Suppressor macrophage treated with lipopolysaccharide for 1 hour (primary cell): ENCODE measurements around the gene NDUFAF8.

ENCODE experiments used
- DNase-seq, 3 donors: peaks; one replicate each; pipeline ENCODE4 v3.0.0-alpha.2; 2020 to 2022

Gene NDUFAF8

DNA sequence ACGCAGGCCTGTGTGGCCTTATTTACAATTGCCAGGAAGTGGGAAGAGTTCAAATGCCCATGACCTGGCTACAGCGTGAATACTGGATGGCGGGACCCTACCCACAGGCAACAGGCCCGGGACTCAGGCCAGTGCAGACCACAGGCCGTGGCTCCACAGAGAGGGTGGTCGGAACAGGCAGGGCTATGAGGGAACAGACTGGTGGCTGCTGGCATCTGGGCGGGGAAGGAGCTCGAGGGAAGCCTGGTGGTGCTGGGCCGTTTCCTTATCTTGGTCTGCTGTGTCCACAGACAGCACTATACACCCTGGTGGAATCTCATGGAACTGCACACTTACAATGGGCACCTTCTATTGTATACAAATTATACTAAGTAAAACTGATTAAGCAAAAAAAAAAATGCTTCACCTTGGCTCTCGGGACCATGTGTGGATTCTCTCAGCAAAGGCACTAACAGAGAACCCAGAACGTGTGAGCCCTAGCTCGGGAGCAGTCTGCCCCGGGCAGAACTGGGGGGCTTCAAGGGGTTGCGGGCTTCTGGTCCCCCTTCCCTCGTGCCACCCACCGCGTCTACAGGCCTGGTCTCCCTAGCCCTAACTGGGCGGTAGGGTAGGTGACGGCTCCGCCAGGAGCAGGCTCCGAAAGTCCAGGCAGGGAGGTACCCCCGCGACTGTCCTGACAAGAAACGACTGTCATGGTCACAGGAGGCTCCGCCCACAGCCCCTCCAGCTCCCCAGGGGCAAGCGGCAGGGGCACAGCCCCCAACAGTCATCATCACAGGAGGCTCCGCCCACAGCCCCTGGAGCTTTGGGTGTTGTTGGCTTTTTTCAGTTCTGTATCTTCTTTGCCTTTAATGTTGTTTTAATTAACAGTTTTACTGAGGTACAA is 38.2 kb upstream of the NDUFAF8 start:
- DNase-seq = peak; percentile 86 to 92 (median 89)

DNA sequence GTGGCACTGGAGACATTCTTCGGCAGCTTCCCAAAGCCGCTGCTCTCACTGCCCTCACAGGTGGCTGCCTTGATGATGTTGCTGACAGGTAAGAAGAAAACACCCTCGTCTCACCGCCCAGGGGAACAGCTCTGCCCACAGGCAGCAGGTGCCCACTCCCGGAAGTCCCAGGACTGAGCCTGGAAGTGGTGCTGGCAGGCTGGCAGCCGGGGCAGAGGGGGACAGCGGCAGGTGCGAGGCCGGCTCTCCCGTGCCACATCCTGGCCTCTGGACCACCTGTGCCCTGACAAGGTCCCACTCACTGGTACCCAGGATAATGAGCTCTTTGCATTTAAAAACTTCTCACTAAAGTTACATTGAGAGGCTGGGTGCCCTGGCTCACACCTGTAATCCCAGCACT is 36.8 kb upstream of the NDUFAF8 start:
- no peak for DNase-seq

DNA sequence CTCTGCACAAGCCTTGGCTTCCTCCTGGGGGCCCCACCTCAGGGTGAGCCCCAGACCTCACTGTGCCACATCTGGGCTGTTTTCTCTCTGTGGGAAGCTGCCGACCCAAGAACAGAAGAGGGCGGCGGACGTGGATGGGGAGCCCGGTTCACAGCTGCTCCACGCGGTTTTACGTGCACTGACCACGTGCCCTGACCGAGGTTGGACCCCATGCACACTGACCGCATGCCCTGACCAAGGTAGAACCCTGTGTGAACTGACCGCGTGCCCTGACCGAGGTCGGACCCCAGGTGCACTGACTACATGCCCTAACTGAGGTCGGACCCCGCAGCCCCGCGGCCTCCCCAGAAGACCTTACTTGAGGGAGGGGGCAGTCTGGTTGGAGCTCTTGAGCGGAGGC is 36.0 kb upstream of the NDUFAF8 start:
- no peak for DNase-seq

DNA sequence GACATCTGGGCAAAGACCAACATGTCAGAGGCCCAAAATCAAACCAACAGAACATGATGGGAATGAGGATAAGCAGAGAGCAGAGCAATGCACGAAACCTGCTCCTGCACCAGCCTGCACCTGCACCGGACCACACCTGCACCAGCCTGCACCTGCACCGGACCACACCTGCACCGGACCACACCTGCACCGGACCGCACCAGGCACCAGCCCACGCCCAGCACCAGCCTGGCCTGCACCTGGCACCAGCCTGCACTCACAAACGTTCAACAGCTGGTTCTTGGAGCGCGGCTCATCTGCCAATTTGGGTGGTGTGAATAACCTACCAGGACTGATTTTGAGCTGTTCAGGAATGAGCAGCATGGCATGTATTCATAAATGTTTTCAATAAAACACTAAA is 34.5 kb upstream of the NDUFAF8 start:
- DNase-seq = no peak

DNA sequence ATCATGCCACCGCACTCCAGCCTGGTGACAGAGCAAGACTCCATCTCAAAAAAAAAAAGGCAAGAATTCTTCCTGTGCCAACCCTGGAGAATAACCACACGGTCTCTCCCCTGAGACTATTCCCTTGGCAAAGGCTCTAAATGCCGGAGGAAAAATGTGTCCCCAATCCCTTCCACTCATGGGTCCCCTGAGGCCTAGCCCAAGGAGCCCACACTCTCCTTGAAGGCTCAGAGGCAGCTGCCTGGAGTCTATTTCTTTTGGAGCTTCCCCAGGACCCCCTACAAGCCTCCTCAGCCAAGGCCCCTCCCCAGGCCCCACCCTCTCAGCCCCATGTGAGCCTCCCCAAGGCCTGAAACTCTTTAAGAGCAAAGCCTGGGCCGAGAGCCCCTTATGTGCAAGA is 33.0 kb upstream of the NDUFAF8 start:
- no peak for DNase-seq

DNA sequence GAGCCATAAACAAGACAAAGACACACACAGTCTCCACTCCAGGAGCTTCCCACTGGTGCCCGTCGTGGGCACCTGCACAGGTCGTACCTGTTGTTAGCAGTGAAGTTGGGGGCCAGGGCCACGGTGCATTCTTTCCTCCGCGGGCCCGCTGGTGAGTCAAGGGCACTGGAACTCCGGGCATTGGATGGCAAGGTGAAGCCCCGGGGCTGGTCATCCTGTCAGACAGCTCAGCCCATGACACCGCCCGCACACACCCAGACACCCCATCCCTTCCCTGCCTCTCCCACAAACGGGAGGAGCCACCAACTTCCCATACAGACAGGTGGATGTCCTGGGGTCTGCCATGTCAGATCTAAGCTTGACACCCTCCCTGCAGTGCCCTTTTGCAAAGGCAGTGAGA is 32.5 kb upstream of the NDUFAF8 start:
- DNase-seq = no peak

DNA sequence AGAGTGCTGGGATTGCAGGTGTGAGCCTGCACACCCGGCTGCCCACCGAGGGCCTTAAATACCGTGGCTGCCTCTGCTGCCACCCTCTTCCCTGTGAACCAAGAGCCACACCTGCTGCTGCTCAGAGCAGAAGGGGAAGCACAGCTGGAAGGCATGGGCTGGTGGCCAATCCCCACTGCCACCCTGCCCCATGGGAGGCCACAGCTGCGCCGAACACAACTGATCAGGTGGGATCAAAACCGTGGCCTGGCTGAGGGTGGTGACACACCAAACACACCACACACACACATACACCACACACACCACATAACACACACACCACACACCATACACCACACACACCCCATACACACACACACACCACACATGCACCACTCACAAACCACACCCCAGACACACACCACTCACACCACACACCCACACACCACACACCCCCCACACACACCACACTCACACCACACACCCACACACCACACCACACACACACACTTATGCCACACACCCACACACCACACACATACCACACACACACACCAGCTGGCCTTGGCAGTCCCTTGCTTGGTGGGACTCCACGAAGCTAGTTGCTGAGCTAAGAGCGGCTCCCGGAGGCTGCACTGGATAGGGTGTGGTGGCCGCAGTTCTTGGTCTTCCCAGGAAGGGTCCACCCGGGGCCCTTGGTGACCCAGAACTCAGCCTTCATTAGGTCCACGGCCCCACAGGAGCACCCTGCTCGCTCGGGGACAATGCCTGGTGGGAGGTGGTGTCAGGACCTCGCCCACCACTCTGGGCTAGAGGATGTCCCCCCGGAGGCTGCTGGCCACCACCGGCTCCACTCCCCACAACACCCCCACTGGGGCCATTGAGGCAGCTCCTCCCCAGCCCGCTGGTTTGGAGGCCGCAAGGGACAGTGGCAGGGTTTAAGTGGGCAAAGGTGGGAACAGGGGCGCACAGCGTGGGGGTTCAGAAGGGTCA is 31.2 kb upstream of the NDUFAF8 start:
- no peak for DNase-seq

DNA sequence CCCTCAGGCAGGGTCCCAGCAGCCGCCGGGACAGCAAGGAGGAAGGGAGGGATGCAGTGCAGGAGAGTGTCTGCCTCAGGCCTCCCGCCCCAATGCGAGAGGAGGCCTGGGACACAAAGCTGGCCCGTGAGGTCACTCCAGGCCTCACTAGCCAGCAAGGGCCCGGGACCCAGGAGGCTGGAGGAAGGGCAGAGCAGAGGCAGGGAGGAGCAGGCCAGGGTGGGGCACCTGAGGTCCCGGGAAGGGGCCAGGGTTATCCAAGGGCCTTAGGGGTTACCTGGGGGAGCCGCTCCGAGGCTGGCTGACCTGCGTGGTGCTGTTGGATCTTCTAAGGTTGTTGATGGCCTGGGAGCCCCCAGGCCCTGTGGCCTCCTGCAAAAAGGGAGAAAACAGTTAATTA is 30.5 kb upstream of the NDUFAF8 start:
- DNase-seq = no peak

DNA sequence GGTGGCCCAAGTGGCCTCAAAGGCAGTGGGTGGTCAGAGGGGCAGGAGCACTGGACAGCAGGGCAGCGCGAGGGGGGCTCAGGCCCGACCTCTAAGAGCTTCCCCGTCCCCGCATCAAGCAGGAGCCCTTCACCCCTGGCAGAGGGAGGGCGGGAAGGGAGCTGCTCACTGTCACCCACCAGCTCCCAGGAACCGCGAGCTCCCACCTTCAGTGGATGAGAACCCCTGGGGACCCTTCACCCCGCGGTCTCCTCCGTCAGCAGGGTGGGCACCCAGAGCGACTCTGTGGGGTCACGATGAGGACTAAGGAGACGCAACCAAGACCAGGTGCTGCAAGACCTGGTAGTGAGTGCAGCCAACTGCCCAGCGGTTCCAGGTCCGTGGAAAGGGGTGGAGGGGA is 30.0 kb upstream of the NDUFAF8 start:
- DNase-seq = no peak

DNA sequence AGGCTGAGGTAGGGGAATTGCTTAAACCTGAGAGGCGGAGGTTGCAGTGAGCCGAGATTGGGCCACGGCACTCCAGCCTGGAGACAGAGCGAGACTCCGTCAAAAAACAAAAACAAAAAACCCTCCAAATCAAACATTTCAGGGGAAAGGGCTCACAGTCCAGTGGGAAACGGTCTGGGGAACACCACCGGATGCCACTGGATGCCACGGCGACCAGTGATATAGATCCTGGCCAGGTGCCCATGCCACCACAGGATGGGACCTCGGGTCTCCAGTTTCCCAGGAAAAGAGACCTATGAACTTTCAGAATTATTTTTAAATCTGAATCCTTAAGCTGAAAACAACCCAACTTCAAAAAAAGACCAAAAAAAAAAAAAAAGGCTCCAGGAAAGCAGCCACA is 28.7 kb upstream of the NDUFAF8 start:
- no peak for DNase-seq

DNA sequence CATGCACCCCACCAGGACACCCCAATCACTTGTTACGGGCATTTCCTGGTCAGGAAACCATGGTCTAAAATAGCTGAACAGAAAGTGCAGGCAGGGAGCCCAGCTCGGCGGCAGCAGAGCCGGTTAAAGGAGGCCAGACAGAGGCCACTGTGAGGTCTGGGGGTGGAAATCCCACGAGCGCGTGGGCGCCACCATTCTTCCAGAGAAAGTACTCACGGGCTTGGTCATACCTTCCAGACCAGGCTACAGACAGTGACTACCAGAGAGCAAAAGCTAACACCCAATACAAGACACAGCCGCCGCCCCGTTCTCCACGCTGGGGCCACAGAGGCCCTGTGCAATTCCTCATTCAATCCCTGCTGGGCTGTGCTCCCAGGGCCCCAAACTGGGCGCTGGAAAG is 28.2 kb upstream of the NDUFAF8 start:
- peak; percentile 47 to 58 (median 55) for DNase-seq

DNA sequence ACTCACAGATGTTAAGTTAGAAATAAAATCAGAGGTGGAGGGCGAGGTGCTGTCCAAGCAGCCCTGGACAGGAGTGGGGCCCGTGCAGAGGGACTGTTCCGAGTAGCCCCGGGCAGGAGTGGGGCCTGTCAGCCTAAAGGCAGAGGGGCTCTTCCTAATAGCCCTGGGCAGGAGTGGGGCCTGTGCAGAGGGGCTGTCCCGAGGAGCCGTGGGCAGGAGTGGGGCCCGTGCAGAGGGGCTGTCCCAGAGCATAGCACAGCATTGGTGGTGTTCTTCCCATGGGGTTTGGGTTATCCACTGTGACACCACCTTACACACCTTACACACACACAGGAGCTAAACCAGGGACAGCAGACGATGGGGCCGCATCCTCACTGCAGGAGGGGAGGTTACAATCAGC is 26.8 kb upstream of the NDUFAF8 start:
- no peak for DNase-seq

DNA sequence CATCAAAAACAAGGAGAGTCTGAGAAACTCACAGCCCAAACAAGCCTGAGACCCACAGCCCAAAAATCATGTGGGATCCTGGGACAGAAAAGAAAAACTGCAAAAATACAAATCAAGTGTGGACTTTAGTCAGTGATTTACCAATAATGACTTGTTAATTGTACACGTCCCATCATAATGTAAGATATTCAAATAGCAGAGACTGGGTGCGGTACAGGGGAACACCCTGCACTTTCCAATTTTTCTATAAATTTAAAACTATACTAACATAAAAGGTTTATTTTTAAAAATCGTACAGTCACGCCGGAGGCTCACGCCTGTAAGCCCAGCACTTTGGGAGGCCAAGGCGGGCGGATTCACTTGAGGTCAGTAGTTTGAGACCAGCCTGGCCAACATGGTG is 25.1 kb upstream of the NDUFAF8 start:
- no peak for DNase-seq

DNA sequence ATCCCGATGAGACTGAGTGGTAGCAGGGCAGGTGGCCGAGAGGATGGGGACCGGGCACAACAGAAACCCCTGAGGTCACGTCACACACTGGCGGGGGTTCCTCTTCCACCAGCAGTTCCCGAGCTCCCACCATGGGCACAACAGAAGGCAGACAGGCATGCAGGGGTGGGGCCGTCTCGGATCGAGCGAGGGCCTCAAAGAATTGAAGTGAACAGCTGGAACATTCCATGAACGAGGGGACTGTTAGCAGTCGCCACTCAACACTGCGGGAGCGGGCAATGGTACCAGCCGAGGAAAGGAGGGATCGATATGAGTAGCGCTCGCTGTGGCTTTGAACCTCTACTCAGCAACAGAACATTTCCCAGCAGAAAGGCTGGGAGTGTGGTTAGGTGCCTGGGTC is 21.6 kb upstream of the NDUFAF8 start:
- DNase-seq = no peak

DNA sequence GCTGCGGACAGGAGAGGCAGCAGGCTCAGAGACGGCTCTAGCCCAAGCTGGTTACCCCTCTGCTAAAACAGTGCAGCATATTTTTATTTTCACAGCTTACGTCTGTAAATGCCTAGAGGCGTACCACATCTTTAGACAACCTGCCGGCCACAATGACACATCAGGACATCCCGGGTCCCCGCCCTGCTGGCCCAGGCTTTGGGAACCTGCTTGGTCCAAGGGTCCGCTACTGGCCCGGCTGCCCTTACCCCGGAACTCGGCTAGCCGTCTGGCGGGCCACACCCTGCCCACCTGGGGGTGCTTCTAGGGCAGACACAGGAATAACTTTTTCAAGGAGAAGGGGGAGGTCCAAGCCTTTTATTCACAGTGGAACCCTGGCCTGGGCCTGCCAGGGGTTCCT is 20.7 kb upstream of the NDUFAF8 start:
- DNase-seq = no peak

DNA sequence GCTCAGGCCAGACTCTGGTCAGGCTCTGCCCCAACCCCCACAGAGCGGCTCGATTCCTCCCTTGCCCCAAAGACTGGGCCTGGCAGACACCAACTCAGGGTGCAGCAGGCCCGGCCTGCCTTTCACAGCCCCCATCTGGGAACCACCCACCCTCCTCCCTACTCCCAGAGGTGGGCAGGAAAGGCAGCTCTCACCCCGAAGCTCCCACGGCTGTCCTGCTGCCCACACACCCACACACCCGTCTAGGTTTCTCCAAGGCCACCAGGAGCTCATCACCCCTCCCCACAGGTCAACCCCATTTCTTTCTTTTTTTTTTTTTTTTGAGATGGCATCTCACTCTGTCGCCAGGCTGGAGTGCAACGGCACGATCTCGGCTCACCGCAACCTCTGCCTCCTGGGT is 20.1 kb upstream of the NDUFAF8 start:
- DNase-seq = no peak

DNA sequence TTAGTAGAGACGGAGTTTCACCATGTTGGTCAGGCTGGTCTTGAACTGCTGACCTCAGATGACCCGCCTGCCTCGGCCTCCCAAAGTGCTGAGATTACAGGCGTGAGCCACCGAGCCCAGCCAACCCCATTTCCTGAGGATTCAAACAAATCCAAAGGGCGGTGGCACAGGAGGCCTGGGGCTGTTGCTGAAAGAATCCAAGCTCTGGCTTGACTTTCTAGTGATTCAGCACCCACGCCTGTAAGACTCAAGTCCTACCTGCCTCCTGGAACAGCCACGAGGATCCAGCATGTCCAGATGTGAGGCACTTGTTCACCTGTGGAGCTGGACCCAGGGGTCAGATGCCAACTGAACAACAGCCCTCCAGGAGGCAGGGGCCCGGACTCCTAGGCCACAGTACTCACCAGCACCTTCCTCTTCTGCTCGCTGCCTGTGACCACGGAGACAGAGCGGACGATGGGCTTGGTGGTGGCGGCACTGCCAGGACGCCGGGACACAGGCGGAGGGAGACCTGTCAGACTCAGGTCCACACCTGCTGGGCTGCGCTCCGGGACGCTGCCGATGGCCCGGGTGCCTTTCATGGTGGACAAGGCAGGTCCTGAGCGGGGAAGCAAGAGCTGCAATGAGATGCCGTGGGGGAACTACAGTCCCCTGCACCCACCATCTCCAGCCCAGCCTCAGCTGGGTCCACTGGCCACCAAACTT is 19.5 kb upstream of the NDUFAF8 start:
- no peak for DNase-seq

DNA sequence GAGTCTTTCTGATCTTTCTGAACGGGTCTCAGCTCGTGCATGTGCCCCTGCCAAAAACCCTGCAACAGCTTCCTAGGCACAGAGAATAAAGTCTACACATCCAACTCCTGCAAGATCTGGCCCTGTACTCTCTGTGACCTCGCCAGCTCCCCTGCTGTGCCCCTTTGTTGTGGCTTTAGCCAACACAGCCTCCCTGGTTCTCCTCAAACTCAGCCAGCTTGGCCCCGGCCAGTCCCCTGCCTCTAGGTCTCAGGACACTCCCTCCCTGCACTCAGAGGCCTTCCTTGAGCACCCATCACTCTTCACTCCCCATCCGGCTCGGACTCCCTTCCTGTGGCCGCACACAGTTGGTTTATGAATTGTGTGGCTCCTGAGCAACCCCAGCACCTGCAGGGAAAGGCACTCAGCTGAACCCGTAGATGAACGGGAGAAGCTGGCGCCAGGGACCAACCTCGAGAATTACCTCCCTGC is 17.7 kb upstream of the NDUFAF8 start:
- DNase-seq = no peak

DNA sequence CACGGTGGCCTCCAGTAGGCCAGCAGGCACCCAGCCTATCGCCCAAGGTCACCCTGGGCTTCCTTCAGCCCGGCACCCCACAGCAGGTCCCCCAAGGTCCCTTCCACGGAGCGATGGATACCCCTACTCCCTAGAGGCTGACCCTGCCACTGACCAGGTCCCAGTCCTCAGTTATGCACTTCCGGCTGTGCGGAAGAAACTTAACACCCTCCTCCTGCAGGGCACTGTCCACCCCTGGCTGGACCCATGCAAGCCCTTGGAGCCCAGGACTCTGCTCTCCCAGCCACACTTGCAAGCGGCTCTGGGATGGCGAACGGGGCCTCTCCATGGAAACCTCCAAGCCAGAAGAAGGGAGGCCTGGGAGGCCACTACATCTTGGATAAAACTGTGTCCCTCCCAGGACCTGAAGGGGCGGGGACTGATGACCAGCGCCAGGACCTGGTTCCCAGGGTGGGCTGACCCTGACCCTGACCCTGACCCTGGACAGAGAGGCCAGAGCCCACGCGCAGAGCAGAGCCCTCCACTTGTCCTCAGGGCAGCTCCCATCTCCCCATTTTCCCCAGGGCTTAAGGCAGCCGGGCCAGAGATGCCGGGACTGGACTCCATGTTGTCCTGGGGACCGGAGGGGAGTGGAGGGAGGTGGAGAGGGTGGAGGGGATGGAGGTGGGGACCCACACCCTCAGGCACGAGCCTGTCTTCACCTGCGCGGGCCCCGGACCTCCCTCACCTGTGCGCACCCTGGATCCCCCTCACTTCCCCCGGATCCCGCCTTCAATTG is 17.1 kb upstream of the NDUFAF8 start:
- no peak for DNase-seq

DNA sequence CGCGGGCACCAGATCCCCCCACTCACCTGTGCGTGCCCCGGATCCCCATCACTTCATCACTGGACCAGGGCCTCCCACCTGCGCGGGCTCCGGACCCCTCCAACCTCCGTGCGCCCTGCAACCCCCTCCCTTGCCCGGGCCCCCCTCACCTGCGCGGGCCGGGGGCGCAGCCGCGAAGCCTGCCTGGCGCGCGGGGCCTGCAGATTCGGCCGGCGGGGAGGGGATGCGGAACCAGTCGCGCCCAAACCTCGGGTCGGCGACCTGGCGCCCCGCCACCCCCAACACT is 16.6 kb upstream of the NDUFAF8 start:
- DNase-seq = no peak

DNA sequence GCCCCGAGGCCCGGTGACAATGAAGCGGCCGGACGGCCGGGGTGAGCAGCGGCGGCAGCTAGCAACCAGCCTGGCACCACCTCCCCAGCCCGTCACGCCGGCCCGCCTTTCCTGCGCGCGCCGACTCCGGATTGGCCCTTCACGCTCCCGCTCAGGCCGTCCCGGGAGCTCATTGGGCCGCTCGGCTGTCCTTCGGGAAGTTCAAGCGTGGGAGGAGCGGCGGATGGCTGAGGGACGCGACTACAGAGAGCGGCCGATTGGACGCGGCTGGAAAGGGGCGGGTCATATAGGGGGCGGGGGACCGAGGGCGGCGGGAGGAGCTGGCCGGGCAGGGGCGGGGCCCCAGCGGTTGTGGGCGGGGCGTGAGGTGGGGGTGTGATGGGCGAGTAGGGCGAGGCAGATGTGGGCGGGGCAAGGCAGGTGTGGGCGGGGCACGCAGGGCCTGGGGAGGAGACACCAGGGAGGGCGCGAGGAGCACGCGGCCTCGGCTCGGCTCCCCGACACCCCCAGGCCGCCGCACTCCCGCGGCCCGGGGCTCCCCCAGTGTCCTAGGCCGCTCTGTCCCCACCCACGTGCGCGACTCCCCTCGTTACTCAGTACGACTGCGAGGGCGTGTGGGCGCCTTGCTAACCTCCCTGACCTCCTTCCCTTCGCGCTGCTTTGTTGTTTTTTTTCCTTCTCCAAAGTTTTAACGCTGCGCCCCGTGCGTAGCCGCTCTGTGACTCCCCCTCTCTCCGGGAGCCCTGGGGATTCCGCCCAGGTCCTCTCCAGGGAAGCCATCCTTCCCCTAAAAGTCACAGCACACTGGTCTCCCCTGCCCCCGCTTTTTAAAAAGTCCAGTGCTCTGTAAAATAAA is 16.0 kb upstream of the NDUFAF8 start, which contains the start of gene CEP131:
Gene CEP131, minus strand, starts transcription at position 60 of the 856 bp plus-strand sequence. CDS start 2,909 bp downstream, outside the sequence.
- peak; percentile 99 to 100 (median 99) for DNase-seq
